H9 (cell line): ENCODE measurements around the gene OOSP4A. TPM values are rescaled to one million over a fixed set of nuclear protein-coding genes. Genes with fewer than 3 reads are reported as not detected.

Experiments
- DNase-seq: peaks from one replicate; pipeline ENCODE4 v3.0.0-alpha.2; 2017
- H2AFZ ChIP-seq: one replicate; pipeline ENCODE4 v1.6.1; 2013; ENCODE audit warnings: mild to moderate bottlenecking, low read length, control low read depth, moderate library complexity
- H2AK5ac ChIP-seq: 2 replicates; pipeline ENCODE4 v1.6.1; 2013; ENCODE audit warnings: low read length, control low read depth, mixed read lengths; ENCODE audit not compliant: insufficient read length
- H2BK120ac ChIP-seq: one replicate; pipeline ENCODE4 v1.6.1; 2013; ENCODE audit warnings: low read depth, mild to moderate bottlenecking, low read length, control low read depth, inconsistent platforms; ENCODE audit not compliant: poor library complexity, severe bottlenecking
- H2BK12ac ChIP-seq: 2 replicates; pipeline ENCODE4 v1.6.1; 2013; ENCODE audit warnings: low read length, control low read depth, mixed read lengths, low read depth; ENCODE audit not compliant: insufficient read length
- H2BK15ac ChIP-seq: 2 replicates; pipeline ENCODE4 v1.6.1; 2013; ENCODE audit warnings: low read depth, low read length, control low read depth
- H2BK20ac ChIP-seq: one replicate; pipeline ENCODE4 v1.6.1; 2013; ENCODE audit warnings: low read depth, mild to moderate bottlenecking, low read length, control low read depth, inconsistent platforms; ENCODE audit not compliant: poor library complexity, severe bottlenecking
- H2BK5ac ChIP-seq: 2 replicates; pipeline ENCODE4 v1.6.1; 2013; ENCODE audit warnings: low read length, control low read depth, mixed read lengths; ENCODE audit not compliant: insufficient read length
- H3K14ac ChIP-seq: 2 replicates; pipeline ENCODE4 v1.6.1; 2013; ENCODE audit warnings: low read length, control low read depth; ENCODE audit not compliant: insufficient read depth
- H3K18ac ChIP-seq: 2 replicates; pipeline ENCODE4 v1.6.1; 2013; ENCODE audit warnings: low read depth, mild to moderate bottlenecking, mixed read lengths, low read length, control low read depth; ENCODE audit not compliant: insufficient read length
- H3K23ac ChIP-seq: 2 replicates; pipeline ENCODE4 v1.6.1; 2013; ENCODE audit warnings: low read length, control low read depth, mixed read lengths, low read depth; ENCODE audit not compliant: insufficient read length
- H3K23me2 ChIP-seq: 2 replicates; pipeline ENCODE4 v1.6.1; 2013; ENCODE audit warnings: low read depth, mild to moderate bottlenecking, mixed read lengths, low read length, control low read depth; ENCODE audit not compliant: insufficient read length, poor library complexity, severe bottlenecking
- H3K27ac ChIP-seq: 2 replicates; pipeline ENCODE4 v1.5.1; 2013; ENCODE audit warnings: low read length, control low read depth, mixed read lengths, low read depth; ENCODE audit not compliant: insufficient read length
- H3K27me3 ChIP-seq: 2 replicates; pipeline ENCODE4 v1.6.1; 2013; ENCODE audit warnings: low read length, control low read depth, inconsistent platforms; ENCODE audit not compliant: insufficient read depth
- H3K4ac ChIP-seq: 2 replicates; pipeline ENCODE4 v1.6.1; 2013; ENCODE audit warnings: low read depth, mild to moderate bottlenecking, control low read depth, inconsistent platforms, low read length, moderate library complexity
- H3K4me1 ChIP-seq: 2 replicates; pipeline ENCODE4 v1.6.1; 2013; ENCODE audit warnings: low read length, control low read depth, inconsistent platforms; ENCODE audit not compliant: insufficient read depth
- H3K4me2 ChIP-seq: 2 replicates; pipeline ENCODE4 v1.6.1; 2013; ENCODE audit warnings: low read length, control low read depth, mixed read lengths; ENCODE audit not compliant: insufficient read length, insufficient read depth
- H3K56ac ChIP-seq: 2 replicates; pipeline ENCODE4 v1.6.1; 2013; ENCODE audit warnings: low read depth, mild to moderate bottlenecking, mixed read lengths, low read length, control low read depth; ENCODE audit not compliant: insufficient read length
- H3K79me1 ChIP-seq: 2 replicates; pipeline ENCODE4 v1.6.1; 2013; ENCODE audit warnings: low read depth, mild to moderate bottlenecking, moderate library complexity, low read length, control low read depth, inconsistent platforms; ENCODE audit not compliant: insufficient read depth, poor library complexity, severe bottlenecking
- H3K79me2 ChIP-seq: 2 replicates; pipeline ENCODE4 v1.6.1; 2013; ENCODE audit warnings: low read length, control low read depth, inconsistent platforms; ENCODE audit not compliant: insufficient read depth
- H3K9ac ChIP-seq: 2 replicates; pipeline ENCODE4 v1.6.1; 2013; ENCODE audit warnings: low read length, control low read depth, mixed read lengths; ENCODE audit not compliant: insufficient read length; ENCODE audit errors: extremely low read depth
- H3K9me3 ChIP-seq: one replicate; pipeline ENCODE4 v1.6.1; 2013; ENCODE audit warnings: low read depth, low read length, inconsistent platforms; ENCODE audit not compliant: control insufficient read depth
- H3T11ph ChIP-seq: one replicate; pipeline ENCODE4 v1.6.1; 2013; ENCODE audit warnings: mild to moderate bottlenecking, low read length, control low read depth, inconsistent platforms
- H4K20me1 ChIP-seq: one replicate; pipeline ENCODE4 v1.6.1; 2013; ENCODE audit not compliant: control insufficient read depth, insufficient read length, insufficient read depth
- H4K5ac ChIP-seq: 2 replicates; pipeline ENCODE4 v1.6.1; 2013; ENCODE audit warnings: low read depth, mild to moderate bottlenecking, mixed read lengths, low read length, control low read depth; ENCODE audit not compliant: insufficient read length
- H4K8ac ChIP-seq: replicated peaks from 2 replicates; pipeline ENCODE4 v1.6.1; 2013; ENCODE audit warnings: low read length, control low read depth, mixed read lengths, low read depth; ENCODE audit not compliant: insufficient read length
- H4K91ac ChIP-seq: 2 replicates; pipeline ENCODE4 v1.6.1; 2013; ENCODE audit warnings: low read depth, mild to moderate bottlenecking, moderate library complexity, mixed read lengths, low read length, control low read depth; ENCODE audit not compliant: insufficient read length
- H3K27ac Mint-ChIP-seq, 3 experiments: 2 replicates in 2 of 3; 3 replicates in 1 of 3; pipeline ENCODE4 v1.8.0; 2020 to 2021; ENCODE audit warnings: mixed read lengths in 3 of 3, mild to moderate bottlenecking in 1 of 3, moderate library complexity in 1 of 3
- H3K27me3 Mint-ChIP-seq: 2 replicates; pipeline ENCODE4 v1.8.0; 2021; ENCODE audit warnings: low read depth, mild to moderate bottlenecking, moderate library complexity, mixed read lengths
- H3K36me3 Mint-ChIP-seq, 3 experiments: 2 replicates in 2 of 3; 3 replicates in 1 of 3; pipeline ENCODE4 v1.8.0; 2020 to 2021; ENCODE audit warnings: low read depth in 3 of 3, mixed read lengths in 3 of 3; ENCODE audit not compliant: insufficient read depth in 1 of 3
- H3K4me1 Mint-ChIP-seq, 2 experiments: 2 replicates each; pipeline ENCODE4 v1.8.0; 2020; ENCODE audit warnings: mixed read lengths in 2 of 2
- H3K4me3 Mint-ChIP-seq, 2 experiments: 2 replicates in 1 of 2; 3 replicates in 1 of 2; pipeline ENCODE4 v1.8.0; 2020 to 2021; ENCODE audit warnings: mild to moderate bottlenecking in 2 of 2, mixed read lengths in 2 of 2, moderate library complexity in 1 of 2
- H3K9me3 Mint-ChIP-seq, 2 experiments: 2 replicates in 1 of 2; 3 replicates in 1 of 2; pipeline ENCODE4 v1.8.0; 2020; ENCODE audit warnings: mild to moderate bottlenecking in 2 of 2, mixed read lengths in 2 of 2, moderate library complexity in 1 of 2
- WGBS: extraction: QIAGEN DNeasy Blood & Tissue Kit; methylation state at CpG from one replicate; pipeline ENCODE4 v1.1.7; 2013; ENCODE audit warnings: missing lambda C conversion rate, low lambda C conversion rate, mixed read lengths; ENCODE audit not compliant: insufficient read length; ENCODE audit errors: extremely low coverage; 5-methylcytosine and 5-hydroxymethylcytosine counted together
- total RNA-seq: library from RNA; stranded (reverse); gene quantifications from 2 replicates; pipeline ENCODE4 v1.2.1, GENCODE V29; 2021
- TF ChIP-seq, protein P1 (sequence below): fragments of 200-600 bp; sonication (generic); conservative IDR thresholded peaks from 3 replicates; pipeline ENCODE4 v1.8.0; 2021; ENCODE audit warnings: antibody characterized with exemption, mild to moderate bottlenecking

The OOSP4A gene
- total RNA-seq, 1 experiment from 2014 or later, result not detected

DNA sequence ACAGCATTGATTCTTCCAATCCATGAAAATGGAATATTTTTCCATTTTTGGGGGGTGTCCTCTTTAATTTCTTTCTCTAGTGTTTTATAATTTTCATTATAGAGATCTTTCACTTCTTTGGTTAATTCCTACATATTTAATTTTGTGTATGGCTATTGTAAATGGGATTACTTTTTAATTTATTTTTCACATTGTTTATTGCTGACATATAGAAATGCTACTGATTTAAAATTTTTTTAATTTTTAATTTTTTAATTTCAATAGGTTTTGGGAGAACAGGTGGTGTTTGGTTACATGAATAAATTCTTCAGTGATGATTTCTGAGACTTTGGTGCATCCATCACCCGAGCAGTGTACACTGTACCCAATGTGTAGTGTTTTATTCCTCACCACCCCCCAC, 26.6 kb downstream of the OOSP4A start:
- no peak overlapping the region for H3K4me2 ChIP-seq
- Mint-ChIP-seq H3K9me3 (peaks cover 16 to 26% of the 10 kb centered on the region in 2 experiments), H3K36me3 (peaks cover 0 to 8% (median 0%) of the 10 kb centered on the region in 3 experiments; a peak in 3 of 7 replicates), H3K4me3 (no peak overlapping the region), H3K27ac (no peak overlapping the region), H3K4me1 (no peaks in the 10 kb centered on the region), H3K27me3 (no peaks in the 10 kb centered on the region; the same call in 1 of the 2 replicates)
- no peak overlapping the region for H3K56ac ChIP-seq
- H3K14ac ChIP-seq, result no peak overlapping the region
- no peak overlapping the region for H3K18ac ChIP-seq
- H2BK20ac ChIP-seq, result no peak overlapping the region
- no peak for DNase-seq
- TF ChIP-seq, protein P1, sequence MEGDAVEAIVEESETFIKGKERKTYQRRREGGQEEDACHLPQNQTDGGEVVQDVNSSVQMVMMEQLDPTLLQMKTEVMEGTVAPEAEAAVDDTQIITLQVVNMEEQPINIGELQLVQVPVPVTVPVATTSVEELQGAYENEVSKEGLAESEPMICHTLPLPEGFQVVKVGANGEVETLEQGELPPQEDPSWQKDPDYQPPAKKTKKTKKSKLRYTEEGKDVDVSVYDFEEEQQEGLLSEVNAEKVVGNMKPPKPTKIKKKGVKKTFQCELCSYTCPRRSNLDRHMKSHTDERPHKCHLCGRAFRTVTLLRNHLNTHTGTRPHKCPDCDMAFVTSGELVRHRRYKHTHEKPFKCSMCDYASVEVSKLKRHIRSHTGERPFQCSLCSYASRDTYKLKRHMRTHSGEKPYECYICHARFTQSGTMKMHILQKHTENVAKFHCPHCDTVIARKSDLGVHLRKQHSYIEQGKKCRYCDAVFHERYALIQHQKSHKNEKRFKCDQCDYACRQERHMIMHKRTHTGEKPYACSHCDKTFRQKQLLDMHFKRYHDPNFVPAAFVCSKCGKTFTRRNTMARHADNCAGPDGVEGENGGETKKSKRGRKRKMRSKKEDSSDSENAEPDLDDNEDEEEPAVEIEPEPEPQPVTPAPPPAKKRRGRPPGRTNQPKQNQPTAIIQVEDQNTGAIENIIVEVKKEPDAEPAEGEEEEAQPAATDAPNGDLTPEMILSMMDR, result no peak
- H3K23ac ChIP-seq, result no peak overlapping the region
- H2BK15ac ChIP-seq, result no peak overlapping the region
- H3K27ac ChIP-seq, result no peak overlapping the region
- no peak overlapping the region for H2AFZ ChIP-seq
- H2BK5ac ChIP-seq, result no peak overlapping the region
- no peaks in the 10 kb centered on the region for H3K23me2 ChIP-seq
- no peak overlapping the region for H3K9ac ChIP-seq
- no peak overlapping the region for H4K91ac ChIP-seq
- no peaks in the 10 kb centered on the region for H3K4me1 ChIP-seq
- H2BK120ac ChIP-seq, result no peak overlapping the region
- no peak overlapping the region for H3T11ph ChIP-seq
- no peak overlapping the region for H2AK5ac ChIP-seq
- no peaks in the 10 kb centered on the region for H4K20me1 ChIP-seq
- no peak overlapping the region for H2BK12ac ChIP-seq
- H3K4ac ChIP-seq, result no peak overlapping the region
- no peaks in the 10 kb centered on the region for H3K9me3 ChIP-seq
- no peak overlapping the region for H4K8ac ChIP-seq
- no peaks in the 10 kb centered on the region for H3K79me2 ChIP-seq
- no peak overlapping the region for H4K5ac ChIP-seq
- no CpG with 5 or more reads among the region's 1 CpG for WGBS
- H3K27me3 ChIP-seq, result no peaks in the 10 kb centered on the region
- no peaks in the 10 kb centered on the region for H3K79me1 ChIP-seq
